HUES48 (cell line): ENCODE data around the gene GRIN2C.
A peak's percentile ranks its signal among the peaks of the same experiment; 100 is the strongest.

ENCODE experiments used
- H3K27ac ChIP-seq: one replicate; pipeline ENCODE4 v1.7.0; 2013; ENCODE audit warnings: low read depth, low read length, inconsistent platforms
- H3K27me3 ChIP-seq: 2 replicates; pipeline ENCODE4 v1.6.1; 2013; ENCODE audit warnings: mild to moderate bottlenecking, low read length; ENCODE audit not compliant: control insufficient read depth, insufficient read depth
- H3K36me3 ChIP-seq: 2 replicates; pipeline ENCODE4 v1.6.1; 2013; ENCODE audit warnings: low read length; ENCODE audit not compliant: control insufficient read depth, insufficient read depth
- H3K4me1 ChIP-seq: 2 replicates; pipeline ENCODE4 v1.6.1; 2013; ENCODE audit warnings: mild to moderate bottlenecking, low read length; ENCODE audit not compliant: control insufficient read depth, insufficient read depth
- H3K4me3 ChIP-seq: 2 replicates; pipeline ENCODE4 v1.5.1; 2013; ENCODE audit warnings: mild to moderate bottlenecking, low read depth, low read length
- H3K9ac ChIP-seq: 2 replicates; pipeline ENCODE4 v1.6.1; 2013; ENCODE audit warnings: mild to moderate bottlenecking, low read depth, low read length, moderate library complexity
- H3K9me3 ChIP-seq: 2 replicates; pipeline ENCODE4 v1.6.1; 2013; ENCODE audit warnings: low read length; ENCODE audit not compliant: control insufficient read depth, insufficient read depth

The GRIN2C gene

GRCh38 chr17:74853048-74853397, 6.7 kb downstream of the GRIN2C start:
- H3K36me3 ChIP-seq = no peaks in the 10 kb centered on the region
- H3K9ac ChIP-seq = no peak overlapping the region
- H3K9me3 ChIP-seq = no peaks in the 10 kb centered on the region
- H3K4me1 ChIP-seq = no peaks in the 10 kb centered on the region
- peaks cover 93% of the 10 kb centered on the region for H3K27me3 ChIP-seq
- no peak overlapping the region for H3K27ac ChIP-seq
- peak overlapping the region; percentile 76 for H3K4me3 ChIP-seq

DNA sequence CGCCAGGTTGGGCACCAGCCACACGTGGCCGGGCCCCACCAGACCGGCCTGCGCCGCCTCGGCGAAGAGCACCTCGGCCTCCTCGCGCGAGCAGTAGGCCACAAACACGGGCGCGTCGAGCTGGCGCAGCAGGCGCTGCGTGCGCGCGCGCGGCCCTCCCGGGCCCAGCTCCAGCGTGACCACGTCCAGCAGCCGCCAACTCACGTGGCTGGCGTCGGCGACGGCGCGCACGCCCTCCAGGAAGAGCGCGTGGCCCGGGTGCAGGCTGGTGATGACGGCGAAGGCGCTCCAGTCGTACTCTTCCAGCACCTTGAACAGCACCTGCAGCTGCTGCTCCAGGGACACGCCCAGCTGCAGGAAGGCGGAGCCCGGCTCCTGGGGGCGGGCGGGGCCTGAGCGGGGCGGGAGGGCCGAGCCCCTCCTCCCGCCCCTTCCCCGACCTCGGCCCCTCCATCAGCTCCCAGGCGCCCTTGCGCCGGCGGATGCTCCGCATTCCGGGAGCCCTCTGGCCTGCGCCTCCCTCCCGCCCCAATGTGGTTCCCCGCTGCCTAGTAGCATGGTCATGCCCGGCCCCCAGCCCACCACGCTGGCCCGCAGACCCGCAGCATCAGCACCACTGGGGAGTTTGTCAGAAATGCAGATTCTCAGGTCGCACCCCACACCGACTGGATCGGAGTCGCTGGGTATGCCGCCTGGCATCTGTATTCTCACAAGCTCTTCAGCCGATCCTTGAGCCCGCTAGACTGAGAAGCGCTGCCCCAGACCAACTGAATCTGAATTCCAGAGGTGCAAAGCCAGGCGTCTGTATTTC, 7.2 kb downstream of the GRIN2C start:
- Histone ChIP-seq H3K9ac (no peak overlapping the region), H3K4me3 (peak overlapping the region; percentile 76), H3K27me3 (peaks cover 88% of the 10 kb centered on the region), H3K9me3 (no peaks in the 10 kb centered on the region), H3K27ac (no peak overlapping the region), H3K36me3 (no peaks in the 10 kb centered on the region), H3K4me1 (no peaks in the 10 kb centered on the region)

GRCh38 chr17:74851612-74852236, 8.0 kb downstream of the GRIN2C start:
- Histone ChIP-seq H3K27ac (no peak overlapping the region), H3K27me3 (peaks cover 83% of the 10 kb centered on the region), H3K36me3 (no peaks in the 10 kb centered on the region), H3K9me3 (no peaks in the 10 kb centered on the region), H3K4me3 (no peak overlapping the region), H3K9ac (no peak overlapping the region), H3K4me1 (no peaks in the 10 kb centered on the region)

DNA sequence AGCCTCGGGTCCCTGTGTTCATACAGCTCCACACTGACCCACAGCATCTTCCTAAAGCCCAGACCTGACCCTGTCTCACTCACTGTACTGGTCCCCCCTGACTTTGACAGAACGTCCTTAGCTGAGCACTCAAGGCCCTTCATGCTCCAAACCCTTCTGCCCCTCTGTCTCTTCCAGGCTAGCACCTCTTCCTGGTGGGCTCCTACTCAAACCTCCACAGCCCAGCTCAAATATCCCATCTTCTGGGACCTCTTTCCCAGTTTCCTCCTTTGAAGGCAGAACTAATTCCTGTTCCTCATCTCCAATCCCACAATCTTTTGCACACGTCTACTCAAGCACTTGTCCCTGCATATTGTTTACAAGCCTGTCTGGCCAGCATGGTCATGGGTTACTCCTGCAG, 8.8 kb downstream of the GRIN2C start:
- no peak overlapping the region for H3K4me3 ChIP-seq
- H3K36me3 ChIP-seq = no peaks in the 10 kb centered on the region
- H3K27ac ChIP-seq = no peak overlapping the region
- H3K27me3 ChIP-seq = peaks cover 85% of the 10 kb centered on the region
- no peaks in the 10 kb centered on the region for H3K4me1 ChIP-seq
- no peak overlapping the region for H3K9ac ChIP-seq
- no peaks in the 10 kb centered on the region for H3K9me3 ChIP-seq

- H3K27me3 ChIP-seq = peaks cover 82% of the 10 kb centered on the region
- no peaks in the 10 kb centered on the region for H3K36me3 ChIP-seq
- no peaks in the 10 kb centered on the region for H3K9me3 ChIP-seq
- no peak overlapping the region for H3K9ac ChIP-seq
- no peak overlapping the region for H3K27ac ChIP-seq
- H3K4me1 ChIP-seq = no peaks in the 10 kb centered on the region
- no peak overlapping the region for H3K4me3 ChIP-seq
These were observed 9.4 kb downstream of the GRIN2C start for GRCh38 chr17:74850310-74850709.

DNA sequence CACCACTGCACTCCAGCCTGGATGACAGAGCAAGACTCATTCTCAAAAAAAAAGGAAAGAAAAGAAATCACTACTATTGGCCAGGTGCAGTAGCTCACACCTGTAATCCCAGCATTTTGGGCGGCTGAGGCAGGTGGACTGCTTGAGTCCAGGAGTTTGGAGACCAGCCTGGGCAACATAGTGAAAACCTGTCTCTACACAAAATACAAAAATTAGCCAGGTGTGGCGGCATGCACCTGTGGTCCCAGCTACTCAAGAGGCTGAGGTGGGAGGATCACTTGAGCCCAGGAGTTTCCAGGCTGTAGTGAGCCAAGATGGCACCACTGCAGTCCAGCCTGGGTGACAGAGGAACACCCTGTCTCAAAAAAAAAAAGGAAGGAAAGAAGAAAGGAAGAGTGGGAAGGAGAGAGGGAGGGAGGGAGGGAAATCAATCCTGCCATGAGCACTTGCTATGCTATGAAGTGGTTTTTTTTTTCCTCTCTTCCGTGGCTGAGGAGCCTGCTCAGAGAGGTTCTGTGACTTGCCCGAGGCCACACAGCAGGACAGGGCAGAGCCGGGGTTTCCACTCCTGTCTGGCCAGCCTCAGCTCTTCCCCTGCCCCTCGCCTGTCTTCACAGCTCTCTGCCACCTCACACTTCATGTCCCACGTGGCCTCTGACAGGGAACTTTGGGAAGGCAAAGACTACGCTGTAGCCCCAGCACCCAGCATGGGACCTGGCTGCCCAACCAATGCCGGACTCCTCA, 10.9 kb downstream of the GRIN2C start:
- no peak overlapping the region for H3K27ac ChIP-seq
- no peaks in the 10 kb centered on the region for H3K9me3 ChIP-seq
- peaks cover 80% of the 10 kb centered on the region for H3K27me3 ChIP-seq

GRCh38 chr17:74846621-74847020, 13.1 kb downstream of the GRIN2C start:
- no peaks in the 10 kb centered on the region for H3K36me3 ChIP-seq
- no peaks in the 10 kb centered on the region for H3K9me3 ChIP-seq
- H3K4me3 ChIP-seq = no peak overlapping the region
- peaks cover 6% of the 10 kb centered on the region; the same call in 1 of the 2 replicates for H3K4me1 ChIP-seq
- H3K27ac ChIP-seq = no peak overlapping the region
- peaks cover 81% of the 10 kb centered on the region for H3K27me3 ChIP-seq
- H3K9ac ChIP-seq = no peak overlapping the region

More for the DNA sequence above, 10.9 kb downstream of the GRIN2C start:
- Histone ChIP-seq H3K9ac (no peak overlapping the region), H3K4me1 (no peaks in the 10 kb centered on the region), H3K36me3 (no peaks in the 10 kb centered on the region), H3K4me3 (no peak overlapping the region)

DNA sequence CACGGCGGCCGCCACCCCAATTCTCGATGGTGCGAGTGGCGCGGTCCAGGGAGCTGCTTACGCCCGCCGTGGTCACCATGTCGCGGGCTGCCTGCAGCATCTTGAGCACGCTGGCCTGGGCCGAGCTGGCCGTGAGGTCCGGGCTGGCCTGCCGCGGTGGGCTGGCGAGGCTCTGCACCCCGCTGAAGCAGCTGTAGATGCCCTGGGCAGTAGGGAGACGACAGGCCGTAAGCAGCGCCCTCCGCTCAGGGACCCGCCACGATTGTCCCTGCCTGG, 16.4 kb downstream of the GRIN2C start:
- no peaks in the 10 kb centered on the region for H3K9me3 ChIP-seq
- peaks cover 25% of the 10 kb centered on the region for H3K4me1 ChIP-seq
- H3K4me3 ChIP-seq = no peak overlapping the region
- no peaks in the 10 kb centered on the region for H3K36me3 ChIP-seq
- H3K9ac ChIP-seq = no peak overlapping the region
- H3K27ac ChIP-seq = no peak overlapping the region
- H3K27me3 ChIP-seq = peaks cover 54% of the 10 kb centered on the region

GRCh38 chr17:74842599-74843351, 16.9 kb downstream of the GRIN2C start:
- Histone ChIP-seq H3K27me3 (peaks cover 52% of the 10 kb centered on the region), H3K36me3 (no peaks in the 10 kb centered on the region), H3K27ac (no peak overlapping the region), H3K9ac (no peak overlapping the region), H3K4me1 (peaks cover 25% of the 10 kb centered on the region), H3K9me3 (no peaks in the 10 kb centered on the region), H3K4me3 (peak overlapping the region; percentile 63)

DNA sequence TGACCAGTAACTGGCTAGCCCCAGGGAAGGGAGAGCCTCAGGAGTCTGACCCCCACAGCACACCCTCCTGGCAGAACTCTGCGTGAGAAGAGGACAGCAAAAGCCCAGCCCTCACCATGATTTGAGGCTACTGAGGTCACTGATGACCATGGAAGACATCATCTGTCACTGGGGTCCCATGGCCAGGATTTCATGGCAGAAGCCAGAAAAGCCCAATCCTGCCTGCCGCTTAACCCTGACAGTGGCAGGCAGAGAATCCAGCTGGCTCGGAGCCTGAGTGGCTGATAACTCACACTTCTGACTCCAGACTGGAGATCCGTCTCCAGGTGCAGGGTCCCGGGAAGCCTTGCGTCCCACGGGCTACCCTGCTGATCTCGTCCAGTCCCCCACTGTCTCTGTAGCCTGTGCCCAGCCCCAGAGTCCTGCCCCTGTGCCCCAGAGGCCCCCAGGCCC, 17.5 kb downstream of the GRIN2C start:
- Histone ChIP-seq H3K4me1 (peaks cover 25% of the 10 kb centered on the region), H3K9ac (no peak overlapping the region), H3K4me3 (peak overlapping the region; percentile 63; the same call in 1 of the 2 replicates), H3K27me3 (peaks cover 52% of the 10 kb centered on the region), H3K9me3 (no peaks in the 10 kb centered on the region), H3K36me3 (no peaks in the 10 kb centered on the region), H3K27ac (no peak overlapping the region)
